HG03575 (cell line): ENCODE measurements around the gene CDKN2AIPNL.
A peak's percentile ranks its signal among the peaks of the same experiment; 100 is the strongest.
"Not testable (repeated sequence)": the region's sequence is repeated elsewhere in the genome, so short reads cannot be mapped to it uniquely, and the experiment has no call there.

Source experiments
- ATAC-seq: cut with Tn5 transposase; IDR thresholded peaks from one replicate; pipeline ENCODE4 v1.9.1; 2021; ENCODE audit not compliant: unreplicated experiment, insufficient number of reproducible peaks, low FRiP score; ENCODE audit errors: extremely low read depth

Gene CDKN2AIPNL

GRCh38 chr5:134413046-134413445 lies 1.4 kb upstream of the CDKN2AIPNL start:
- ATAC-seq, result no peak

DNA sequence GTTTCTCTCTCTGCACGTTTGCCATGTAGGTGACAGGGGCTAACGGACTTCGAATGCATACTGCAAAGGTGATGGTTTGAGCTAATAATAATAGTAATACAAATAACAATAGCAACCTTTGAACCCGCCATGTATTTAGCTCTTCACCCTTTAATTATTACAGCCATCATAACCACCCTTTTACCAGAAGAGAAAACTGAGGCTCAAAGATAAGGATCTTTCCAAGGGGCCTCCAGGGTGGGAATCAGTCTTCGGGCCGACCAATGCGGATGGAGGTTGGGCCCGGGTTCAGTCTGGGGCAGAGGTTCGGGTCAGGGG lies 494 bp downstream of the CDKN2AIPNL start:
- no peak for ATAC-seq

GRCh38 chr5:134410822-134411221 lies 859 bp downstream of the CDKN2AIPNL start:
- no peak for ATAC-seq

DNA sequence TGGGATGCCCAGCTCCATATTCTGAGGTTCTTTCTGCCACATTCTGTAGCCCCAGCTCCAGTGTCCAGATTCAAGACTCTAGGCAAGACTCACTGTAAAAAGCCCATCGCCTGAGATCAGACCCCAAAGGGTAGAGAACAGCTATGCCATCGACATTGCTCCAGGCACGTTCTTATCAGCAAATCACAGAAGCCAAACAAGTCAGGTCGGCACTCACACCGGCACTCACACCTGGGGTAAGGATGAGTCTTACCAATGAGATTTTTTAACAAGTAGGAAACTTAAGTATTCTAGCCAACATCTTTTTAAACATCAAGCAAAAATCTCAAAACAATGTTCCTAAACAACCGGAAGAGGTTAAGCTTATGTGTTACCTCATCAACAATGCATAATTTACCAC lies 2.4 kb downstream of the CDKN2AIPNL start:
- ATAC-seq, result no peak

DNA sequence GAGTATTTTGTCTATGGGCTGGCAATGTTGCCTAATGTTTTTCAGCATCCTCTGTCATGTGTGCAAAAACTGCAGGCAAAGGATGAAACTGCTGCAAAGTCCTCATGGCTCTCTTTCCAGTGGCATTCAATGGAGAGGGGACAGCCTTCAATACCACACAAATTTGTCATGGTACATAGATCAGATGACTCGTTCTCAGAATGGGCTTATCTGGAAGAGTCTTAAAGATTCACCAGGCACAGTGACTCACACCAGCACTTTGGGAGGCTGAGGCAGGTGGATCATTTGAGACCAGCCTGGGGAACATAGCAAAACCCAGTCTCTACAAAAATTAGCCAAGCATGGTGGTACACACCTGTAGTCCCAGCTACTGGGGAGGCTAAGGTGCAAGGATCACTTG lies 5.3 kb downstream of the CDKN2AIPNL start:
- ATAC-seq, result no peak

DNA sequence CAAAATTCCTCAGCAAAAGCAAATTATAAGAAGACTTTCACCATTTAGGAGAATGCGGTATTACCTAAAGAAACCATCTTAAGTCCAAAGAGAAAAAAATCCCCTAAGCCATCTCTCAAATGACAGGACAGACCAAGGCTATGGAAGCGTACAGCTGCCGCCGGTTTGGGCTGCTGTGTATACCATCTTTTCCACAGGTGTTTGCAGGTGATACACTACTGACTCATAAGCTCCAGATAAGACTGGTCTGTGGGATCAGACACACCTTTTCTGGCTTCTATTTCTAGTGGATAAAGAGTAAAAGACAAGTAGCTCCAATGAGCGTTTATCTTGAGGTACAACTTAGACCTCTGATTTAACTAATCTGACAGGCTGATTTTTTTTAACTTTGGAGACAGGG lies 7.7 kb downstream of the CDKN2AIPNL start:
- no peak for ATAC-seq

DNA sequence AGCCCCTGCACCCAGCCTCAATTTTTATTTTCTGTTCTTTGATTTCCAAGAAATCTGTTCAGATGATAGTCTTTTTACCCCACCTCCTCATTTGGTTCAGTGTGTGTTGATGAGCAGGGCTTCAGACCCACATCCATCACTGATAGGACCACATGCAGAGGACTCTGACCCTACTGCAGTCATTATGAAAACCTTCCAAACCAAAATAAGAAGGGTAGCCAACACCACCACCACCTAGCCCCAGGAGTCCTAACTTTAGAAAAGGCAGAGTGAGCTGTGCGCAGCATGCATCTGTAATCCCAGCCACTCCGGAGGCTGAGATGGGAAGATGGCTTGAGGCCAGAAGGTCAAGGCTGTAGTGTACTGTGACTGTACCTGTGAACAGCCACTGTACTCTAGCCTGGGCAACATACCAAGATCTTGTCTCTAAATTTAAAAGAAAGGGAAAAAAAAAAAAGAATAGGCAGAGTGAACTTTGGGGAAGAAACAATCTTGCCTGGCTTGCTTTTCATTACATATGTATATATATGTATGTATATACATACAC lies 13.0 kb downstream of the CDKN2AIPNL start:
- ATAC-seq, result no peak

DNA sequence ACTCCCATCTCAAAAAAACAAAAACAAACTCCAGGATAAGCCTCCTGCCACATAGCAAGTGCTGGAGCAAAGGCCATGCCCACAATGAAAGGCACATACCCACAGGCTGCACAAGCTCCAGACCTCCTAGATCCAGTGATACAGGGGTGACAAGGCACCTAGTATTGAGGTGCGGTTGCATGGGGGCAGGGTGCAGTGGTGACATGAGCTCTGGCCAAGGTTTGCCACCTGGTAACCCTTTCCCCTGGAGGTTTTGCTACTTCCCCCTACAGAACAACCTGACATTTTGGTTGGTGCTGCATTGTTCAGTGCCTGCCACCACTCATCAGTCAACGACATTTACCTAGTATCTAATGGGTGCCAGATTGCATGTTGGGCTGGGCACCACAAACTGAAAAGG lies 14.5 kb downstream of the CDKN2AIPNL start:
- ATAC-seq, result no peak

- no peak for ATAC-seq
Observed at GRCh38 chr5:134396274-134396673, 15.4 kb downstream of the CDKN2AIPNL start.

- ATAC-seq, result no peak
Observed at GRCh38 chr5:134394932-134395331, 16.7 kb downstream of the CDKN2AIPNL start.

DNA sequence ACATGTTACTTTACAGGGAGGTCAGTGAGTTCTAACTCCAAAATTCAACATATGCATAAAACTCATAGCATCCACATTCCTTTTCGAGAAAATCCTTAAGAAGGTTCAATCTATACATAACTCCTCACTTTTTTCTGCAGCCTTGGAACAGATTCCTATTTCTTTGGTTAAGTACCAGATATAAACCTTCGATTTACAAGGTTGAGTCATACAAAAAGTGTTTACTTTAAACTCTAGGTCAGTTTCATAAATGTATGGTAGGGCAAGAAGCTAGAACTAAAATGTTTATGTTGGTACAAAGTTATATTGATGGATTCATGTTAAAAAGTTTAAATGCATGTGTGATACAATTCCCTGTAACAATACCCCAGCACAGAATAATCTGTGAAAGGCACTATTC lies 19.4 kb downstream of the CDKN2AIPNL start:
- no peak for ATAC-seq

DNA sequence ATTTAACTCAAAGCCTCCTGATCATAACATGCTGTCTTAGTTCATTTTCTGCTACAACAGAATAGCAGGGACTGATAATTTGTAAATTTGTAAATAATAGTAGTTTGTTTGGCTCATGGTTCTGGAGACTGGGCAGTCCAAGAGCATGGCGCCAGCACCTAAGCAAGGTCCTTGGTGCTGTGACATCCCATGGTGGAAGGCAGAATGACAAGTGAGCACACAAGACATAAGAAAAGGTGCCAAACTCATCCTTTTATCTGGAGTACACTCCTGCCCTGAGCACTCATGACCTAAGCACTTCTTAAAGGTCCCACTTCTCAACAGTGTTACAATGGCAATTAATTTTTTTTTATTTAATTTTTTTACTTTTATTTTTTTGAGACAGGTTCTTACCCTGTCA lies 24.2 kb downstream of the CDKN2AIPNL start:
- ATAC-seq, result no peak

DNA sequence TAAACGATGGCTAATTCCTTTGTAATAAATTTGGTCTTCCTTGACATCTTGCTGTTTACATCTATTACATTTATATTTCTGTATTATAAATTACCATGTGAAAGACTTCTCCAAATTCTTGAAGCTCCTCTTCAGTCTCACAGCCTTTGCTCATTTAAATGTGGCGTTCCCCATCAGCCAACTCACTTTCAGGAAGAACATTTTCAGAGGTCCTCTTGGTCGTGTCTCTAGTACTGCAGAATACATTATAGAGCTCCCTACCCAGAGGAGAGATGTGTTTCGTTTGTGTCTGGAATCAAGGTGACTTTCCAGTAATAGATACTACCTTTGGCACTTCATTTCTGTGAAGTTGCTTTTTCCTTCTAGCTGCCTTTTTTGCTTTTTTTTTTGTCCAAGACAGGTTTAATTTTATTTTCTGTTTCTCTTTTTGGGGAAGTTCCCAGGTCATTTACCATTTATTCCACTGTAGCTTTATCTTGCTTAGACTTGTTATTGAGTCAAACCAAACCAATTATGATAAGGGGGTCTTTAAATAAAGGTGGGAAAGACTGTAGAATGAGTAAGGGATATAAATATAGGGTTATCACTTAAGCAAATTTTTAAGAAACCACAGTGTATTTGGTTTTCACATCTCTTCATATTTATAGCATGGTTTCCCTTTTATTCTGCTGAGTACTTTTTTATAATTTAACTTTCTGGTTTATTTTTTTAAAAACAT lies 27.5 kb downstream of the CDKN2AIPNL start:
- no peak for ATAC-seq

DNA sequence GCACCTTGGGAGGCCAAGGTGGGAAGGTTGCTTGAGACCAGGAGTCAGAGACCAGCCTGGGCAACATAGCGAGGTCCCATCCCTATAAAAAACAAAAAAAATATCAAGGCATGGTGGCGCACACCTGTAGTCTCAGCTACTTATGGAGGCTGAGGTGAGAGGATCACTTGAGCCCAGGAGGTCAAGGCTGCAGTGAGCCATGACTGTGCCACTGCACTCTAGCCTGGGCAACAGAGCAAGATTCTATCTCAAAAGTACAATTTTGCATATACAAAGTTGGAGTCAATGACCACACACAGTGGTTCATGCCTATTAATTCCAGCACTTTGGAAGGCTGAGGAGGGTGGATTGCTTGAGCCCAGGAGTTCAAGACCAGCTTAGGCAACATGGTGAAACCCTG lies 29.5 kb downstream of the CDKN2AIPNL start:
- ATAC-seq, result not testable (repeated sequence)

- ATAC-seq, result no peak
Observed at GRCh38 chr5:134380346-134380745, 31.3 kb downstream of the CDKN2AIPNL start.

DNA sequence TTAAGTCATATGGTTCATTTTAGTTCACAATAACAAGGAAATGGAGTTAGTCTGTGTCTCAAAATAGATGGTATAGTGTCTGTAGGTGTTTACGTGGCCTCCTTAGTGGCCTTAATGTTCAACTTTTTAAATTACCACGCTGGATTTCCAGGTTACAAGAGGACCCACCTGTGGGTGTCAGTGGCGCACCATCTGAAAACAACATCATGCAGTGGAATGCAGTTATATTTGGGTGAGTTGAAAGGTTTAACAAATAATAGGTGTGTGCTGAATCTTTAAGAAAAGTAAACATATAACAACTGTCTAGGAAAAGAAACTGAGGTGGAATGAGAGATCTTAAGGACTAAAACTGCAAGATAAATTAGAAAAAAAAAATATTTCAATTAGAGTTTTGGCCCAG lies 37.4 kb downstream of the CDKN2AIPNL start:
- ATAC-seq, result no peak

- not testable (repeated sequence) for ATAC-seq
Observed at GRCh38 chr5:134373633-134374032, 38.0 kb downstream of the CDKN2AIPNL start.

GRCh38 chr5:134371834-134372340 lies 39.8 kb downstream of the CDKN2AIPNL start:
- no peak for ATAC-seq

DNA sequence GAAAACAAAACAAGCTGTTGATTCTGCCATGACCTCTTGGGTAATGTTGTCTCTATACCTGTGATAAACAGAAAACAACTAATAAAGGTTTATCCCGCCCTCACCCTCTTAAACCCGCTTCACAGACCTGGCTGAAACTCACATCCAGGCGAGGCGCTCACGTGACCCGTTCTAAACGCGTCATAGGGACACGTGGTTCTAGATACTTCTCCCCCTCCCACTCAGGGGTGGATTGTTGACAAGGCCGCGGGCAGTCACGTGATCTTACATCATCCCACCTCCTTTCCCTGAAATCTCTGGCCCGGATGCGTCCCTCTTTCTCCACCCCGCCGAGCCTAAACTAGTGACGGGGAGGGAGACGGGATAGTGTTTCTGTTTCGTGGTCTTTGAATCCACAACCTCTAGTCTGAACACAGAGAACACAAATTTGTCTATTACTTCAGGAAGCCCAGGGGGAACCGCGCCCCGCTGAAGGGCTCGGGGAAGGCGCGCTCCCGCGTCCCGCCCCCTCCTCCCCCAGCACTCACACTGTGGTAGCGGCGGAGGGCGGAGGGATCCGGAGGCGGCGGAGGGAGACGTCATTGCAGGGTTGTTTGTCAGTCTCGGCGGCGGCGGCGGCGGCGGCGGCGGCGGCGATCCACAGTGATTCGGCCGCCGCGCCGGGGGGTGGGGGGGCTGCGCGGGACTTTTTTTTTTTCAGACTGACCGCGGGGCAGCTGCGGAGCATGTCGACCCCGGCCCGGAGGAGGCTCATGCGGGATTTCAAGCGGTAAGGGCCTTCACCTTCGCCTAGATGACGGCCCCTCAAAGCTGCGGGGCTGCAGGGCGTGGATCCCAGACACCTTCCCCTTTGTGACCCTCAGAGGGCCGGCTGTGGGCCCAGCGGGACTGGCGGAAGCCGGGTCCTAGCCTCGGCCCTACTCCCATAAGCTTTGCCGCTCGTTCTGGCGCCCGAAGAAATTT lies 40.5 kb downstream of the CDKN2AIPNL start, which contains the start of gene UBE2B:
Gene UBE2B (plus strand): TSS at position 699 of the 963 bp plus-strand sequence. CDS start 27 bp downstream, at position 726.
- peak; percentile 46 for ATAC-seq
